Mesothelial cell of epicardium (in vitro differentiated cells): Measurements from ENCODE around the gene ACSS2. TPM values are rescaled to one million over a fixed set of nuclear protein-coding genes. Genes with fewer than 3 reads are reported as not detected.

Experiments used
- DNase-seq, 2 experiments: peaks; one replicate each; pipeline ENCODE4 v3.0.0; 2021; ENCODE audit warnings: low spot score in 2 of 2; ENCODE audit not compliant: unreplicated experiment in 2 of 2
- H3K27ac Mint-ChIP-seq: 2 replicates; pipeline ENCODE4 v1.8.0; 2021; ENCODE audit warnings: mixed read lengths
- H3K27me3 Mint-ChIP-seq: 2 replicates; pipeline ENCODE4 v1.8.0; 2021; ENCODE audit warnings: low read depth, mixed read lengths
- H3K36me3 Mint-ChIP-seq: 2 replicates; pipeline ENCODE4 v1.8.0; 2021; ENCODE audit warnings: mixed read lengths
- H3K4me1 Mint-ChIP-seq: 2 replicates; pipeline ENCODE4 v1.8.0; 2021; ENCODE audit warnings: mixed read lengths
- H3K4me3 Mint-ChIP-seq: 2 replicates; pipeline ENCODE4 v1.8.0; 2021; ENCODE audit warnings: mild to moderate bottlenecking, moderate library complexity, mixed read lengths
- H3K9me3 Mint-ChIP-seq: 2 replicates; pipeline ENCODE4 v1.8.0; 2021; ENCODE audit warnings: mixed read lengths
- total RNA-seq: library from RNA; stranded (reverse); gene quantifications from 3 replicates; pipeline ENCODE4 v1.2.1, GENCODE V29; 2021
- TF ChIP-seq, protein P1 (sequence below): fragments of 200-600 bp; sonication (generic); IDR thresholded peaks from one replicate; pipeline ENCODE4 v1.5.0; 2021; ENCODE audit warnings: antibody characterized with exemption; ENCODE audit not compliant: unreplicated experiment

The ACSS2 gene
- total RNA-seq, 1 donor from 2014 or later: 32.2 TPM

DNA sequence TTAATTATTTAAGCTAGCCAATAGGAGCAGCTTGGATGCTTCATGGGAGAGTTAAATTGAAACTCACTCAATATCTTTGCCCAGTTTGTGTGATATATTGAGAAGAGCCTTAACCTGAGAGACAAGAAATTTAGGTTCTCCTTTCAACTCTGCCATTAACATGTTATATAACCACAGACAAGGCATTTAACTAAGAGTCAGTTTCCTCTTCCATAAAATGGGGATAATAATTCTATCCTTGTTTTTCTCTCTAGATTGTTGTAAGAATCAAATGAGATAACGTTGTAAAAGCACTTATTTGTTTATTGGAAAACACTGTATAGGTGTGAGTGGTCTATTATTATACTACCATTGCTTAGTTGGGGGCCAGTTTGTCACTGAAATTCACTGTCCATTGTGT lies 7.8 kb downstream of the ACSS2 start:
- Mint-ChIP-seq H3K4me1 (peaks cover 3% of the 10 kb centered on the region), H3K27ac (no peak overlapping the region), H3K27me3 (no peaks in the 10 kb centered on the region), H3K4me3 (no peak overlapping the region), H3K36me3 (peaks cover 18% of the 10 kb centered on the region), H3K9me3 (peaks cover 5% of the 10 kb centered on the region)
- TF ChIP-seq, protein P1, sequence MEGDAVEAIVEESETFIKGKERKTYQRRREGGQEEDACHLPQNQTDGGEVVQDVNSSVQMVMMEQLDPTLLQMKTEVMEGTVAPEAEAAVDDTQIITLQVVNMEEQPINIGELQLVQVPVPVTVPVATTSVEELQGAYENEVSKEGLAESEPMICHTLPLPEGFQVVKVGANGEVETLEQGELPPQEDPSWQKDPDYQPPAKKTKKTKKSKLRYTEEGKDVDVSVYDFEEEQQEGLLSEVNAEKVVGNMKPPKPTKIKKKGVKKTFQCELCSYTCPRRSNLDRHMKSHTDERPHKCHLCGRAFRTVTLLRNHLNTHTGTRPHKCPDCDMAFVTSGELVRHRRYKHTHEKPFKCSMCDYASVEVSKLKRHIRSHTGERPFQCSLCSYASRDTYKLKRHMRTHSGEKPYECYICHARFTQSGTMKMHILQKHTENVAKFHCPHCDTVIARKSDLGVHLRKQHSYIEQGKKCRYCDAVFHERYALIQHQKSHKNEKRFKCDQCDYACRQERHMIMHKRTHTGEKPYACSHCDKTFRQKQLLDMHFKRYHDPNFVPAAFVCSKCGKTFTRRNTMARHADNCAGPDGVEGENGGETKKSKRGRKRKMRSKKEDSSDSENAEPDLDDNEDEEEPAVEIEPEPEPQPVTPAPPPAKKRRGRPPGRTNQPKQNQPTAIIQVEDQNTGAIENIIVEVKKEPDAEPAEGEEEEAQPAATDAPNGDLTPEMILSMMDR: no peak
- DNase-seq: no peak

DNA sequence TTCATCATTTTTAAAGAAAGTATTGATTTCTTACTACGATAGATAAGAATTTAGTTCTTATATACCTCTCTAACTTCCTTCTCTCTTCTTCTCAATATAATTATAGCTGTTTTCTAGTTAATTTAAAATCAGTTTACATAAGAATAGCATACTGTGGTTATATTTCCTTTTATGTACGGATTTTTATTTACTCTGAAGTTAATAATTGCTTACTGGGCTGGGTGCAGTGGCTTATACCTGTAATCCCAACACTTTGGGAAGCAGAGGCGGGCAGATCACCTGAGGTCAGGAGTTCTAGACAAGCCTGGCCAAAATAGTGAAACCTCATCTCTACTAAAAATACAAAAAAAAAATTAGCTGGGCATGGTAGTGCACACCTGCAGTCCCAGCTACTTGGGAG lies 9.7 kb downstream of the ACSS2 start:
- Mint-ChIP-seq H3K9me3 (peaks cover 5% of the 10 kb centered on the region), H3K27ac (no peak overlapping the region), H3K27me3 (no peaks in the 10 kb centered on the region), H3K4me1 (no peaks in the 10 kb centered on the region), H3K4me3 (no peak overlapping the region), H3K36me3 (peaks cover 20% of the 10 kb centered on the region)
- TF ChIP-seq, protein P1: no peak
- no peak for DNase-seq

GRCh38 chr20:34887023-34887422 lies 10.6 kb downstream of the ACSS2 start:
- peaks cover 20% of the 10 kb centered on the region for H3K36me3 Mint-ChIP-seq
- no peaks in the 10 kb centered on the region for H3K4me1 Mint-ChIP-seq
- DNase-seq: no peak
- TF ChIP-seq, protein P1: no peak
- no peak overlapping the region for H3K4me3 Mint-ChIP-seq
- H3K9me3 Mint-ChIP-seq: peaks cover 5% of the 10 kb centered on the region
- H3K27ac Mint-ChIP-seq: no peak overlapping the region
- H3K27me3 Mint-ChIP-seq: no peaks in the 10 kb centered on the region

DNA sequence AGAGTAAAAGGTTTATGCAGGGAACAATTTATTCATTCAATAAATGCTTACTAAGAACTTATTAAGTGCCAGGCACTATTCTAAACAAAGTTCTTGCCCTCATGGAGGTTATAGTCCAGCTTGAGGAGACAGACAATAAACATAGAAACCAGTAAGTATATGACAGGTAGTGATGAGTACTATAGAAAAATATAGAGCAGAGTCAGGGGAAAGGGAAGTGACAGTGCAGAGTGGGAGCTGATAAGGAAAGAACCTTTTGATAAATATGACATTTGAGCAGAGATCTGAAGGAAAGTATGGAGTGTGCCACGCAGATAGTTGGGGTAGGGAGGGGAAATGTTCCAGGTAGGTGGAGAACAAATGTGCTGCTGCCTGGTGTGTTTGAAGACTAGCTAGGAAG lies 12.1 kb downstream of the ACSS2 start:
- TF ChIP-seq, protein P1: no peak
- DNase-seq: no peak
- H3K27ac Mint-ChIP-seq: no peak overlapping the region

GRCh38 chr20:34891166-34892062 lies 15.0 kb downstream of the ACSS2 start:
- Mint-ChIP-seq H3K36me3 (peaks cover 10% of the 10 kb centered on the region), H3K4me1 (peaks cover 7% of the 10 kb centered on the region), H3K27ac (no peak overlapping the region), H3K27me3 (no peaks in the 10 kb centered on the region), H3K9me3 (peaks cover 5% of the 10 kb centered on the region), H3K4me3 (no peak overlapping the region)
- TF ChIP-seq, protein P1: no peak
- DNase-seq: no peak

More for the DNA sequence above, 12.1 kb downstream of the ACSS2 start:
- Mint-ChIP-seq H3K9me3 (peaks cover 5% of the 10 kb centered on the region), H3K36me3 (peaks cover 15% of the 10 kb centered on the region), H3K4me1 (no peaks in the 10 kb centered on the region), H3K27me3 (no peaks in the 10 kb centered on the region), H3K4me3 (no peak overlapping the region)
